Pancreas (tissue), 10 donors: ENCODE measurements around the gene SBF1. TPM values are rescaled to one million over a fixed set of nuclear protein-coding genes. Genes with fewer than 3 reads are reported as not detected.
A peak's percentile ranks its signal among the peaks of the same experiment; 100 is the strongest.

Source experiments
- ATAC-seq, 4 donors: fragments of 200-7000 bp; cut with Tn5 transposase; one replicate each; pipeline versions ENCODE4 v1.8.0 to v1.9.1; 2020; ENCODE audit warnings: mild to moderate bottlenecking in 4 of 4, moderate library complexity in 4 of 4
- DNase-seq, 6 donors: peaks; one replicate each; pipeline ENCODE4 v3.0.0-alpha.2; 2020
- FAIRE-seq: peaks from 2 replicates; lab custom pipeline; 2012; peaks lifted over from hg19 to GRCh38; lab: Jason Lieb, UNC
- H3K27ac ChIP-seq, 4 donors: fragments of 200-600 bp; sonication (generic); 1 replicate in 3 of 4; 2 replicates in 1 of 4; pipeline versions ENCODE4 v1.5.0 to v1.8.0; 2020
- H3K27me3 ChIP-seq, 4 donors: fragments of 200-600 bp; one replicate each; pipeline ENCODE4 v1.8.0; 2021
- H3K36me3 ChIP-seq, 3 donors: fragments of 200-600 bp; sonication (generic) in 1 of 3; one replicate each; pipeline versions ENCODE4 v1.5.0 to v1.8.0; 2020 to 2021
- H3K4me1 ChIP-seq, 3 donors: fragments of 200-600 bp; one replicate each; pipeline ENCODE4 v1.8.0; 2021
- H3K4me3 ChIP-seq, 4 donors: fragments of 200-600 bp; sonication (generic) in 2 of 4; one replicate each; pipeline versions ENCODE4 v1.5.0 to v1.8.0; 2020 to 2021
- H3K9me3 ChIP-seq, 4 donors: fragments of 200-600 bp; one replicate each; pipeline ENCODE4 v1.8.0; 2021
- WGBS, 2 donors: extraction: QIAGEN DNeasy Blood & Tissue Kit; methylation state at CpG; one replicate each; pipeline ENCODE4 v1.1.7; 2013; 5-methylcytosine and 5-hydroxymethylcytosine counted together
- intact Hi-C, 3 donors: fragments of 100-400 bp; cut with DNase I; formaldehyde crosslinking; loops; one replicate each; pipeline versions ENCODE4 v1.11.1 to v1.14.2; 2022
- polyA plus RNA-seq, 2 donors: library from polyadenylated mRNA; stranded (reverse); fragments of 200-250 nt; gene quantifications; one replicate each; pipeline ENCODE4 v1.2.3, GENCODE V29; 2013
- total RNA-seq, 6 donors: library from RNA; stranded (reverse); fragmentation: NEBNext Ultra II Directional in 4 of 6; extraction: Animal tissue kit (Norgen Biotek cat#: 25700) in 4 of 6; gene quantifications; one replicate each; pipeline versions ENCODE4 v1.2.1 to v1.2.4, GENCODE V29; 2021 to 2023
- TF ChIP-seq, protein P1 (sequence below), 4 donors: fragments of 200-600 bp; sonication (generic) in 3 of 4; IDR thresholded peaks; one replicate each; pipeline versions ENCODE4 v1.5.0 to v1.8.0; 2021; ENCODE audit warnings: antibody characterized with exemption in 4 of 4
- donor health status: healthy with polysubstance abuse.
- donor health status: DM: no; HTN: no; CAD: no; lungs with moderate emphysema.
- donor health status: DM: no; HTN: no; CAD: no.
- donor health status: control.
- donor health status: control.
- donor health status: Bipolar disorder and iron deficiency.
- donor health status: DM: yes; HTN: yes; CAD: no.
- donor health status: DM: no; HTN: no; CAD: no.
- donor health status: DM: no; HTN: no; CAD: no.
- donor health status: DM: yes; HTN: yes; CAD: no.

SBF1 gene
- total and polyA plus RNA-seq, 8 donors: 36.8 to 76.5 (median 56.1) TPM

DNA sequence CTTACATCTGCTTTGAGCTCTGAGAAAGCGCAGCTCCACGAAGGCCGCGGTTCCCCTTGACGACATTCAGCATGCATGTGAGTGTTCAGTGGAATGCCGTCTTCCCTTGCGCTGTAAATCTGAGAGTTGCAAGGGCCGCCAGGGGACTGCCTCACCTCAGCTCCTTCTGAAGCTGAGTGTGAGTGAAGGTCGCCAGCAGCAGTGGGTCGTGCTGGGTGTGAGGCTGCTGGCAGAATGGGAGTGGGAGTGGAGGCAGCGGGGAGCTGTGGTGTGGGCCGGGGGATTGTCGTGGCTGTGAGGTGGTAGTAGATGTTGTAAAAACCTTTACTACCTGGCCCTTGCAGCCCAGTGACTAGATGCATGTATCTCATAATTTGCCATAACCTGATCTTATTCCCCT is 66.5 kb downstream of the SBF1 start:
- TF ChIP-seq, protein P1, sequence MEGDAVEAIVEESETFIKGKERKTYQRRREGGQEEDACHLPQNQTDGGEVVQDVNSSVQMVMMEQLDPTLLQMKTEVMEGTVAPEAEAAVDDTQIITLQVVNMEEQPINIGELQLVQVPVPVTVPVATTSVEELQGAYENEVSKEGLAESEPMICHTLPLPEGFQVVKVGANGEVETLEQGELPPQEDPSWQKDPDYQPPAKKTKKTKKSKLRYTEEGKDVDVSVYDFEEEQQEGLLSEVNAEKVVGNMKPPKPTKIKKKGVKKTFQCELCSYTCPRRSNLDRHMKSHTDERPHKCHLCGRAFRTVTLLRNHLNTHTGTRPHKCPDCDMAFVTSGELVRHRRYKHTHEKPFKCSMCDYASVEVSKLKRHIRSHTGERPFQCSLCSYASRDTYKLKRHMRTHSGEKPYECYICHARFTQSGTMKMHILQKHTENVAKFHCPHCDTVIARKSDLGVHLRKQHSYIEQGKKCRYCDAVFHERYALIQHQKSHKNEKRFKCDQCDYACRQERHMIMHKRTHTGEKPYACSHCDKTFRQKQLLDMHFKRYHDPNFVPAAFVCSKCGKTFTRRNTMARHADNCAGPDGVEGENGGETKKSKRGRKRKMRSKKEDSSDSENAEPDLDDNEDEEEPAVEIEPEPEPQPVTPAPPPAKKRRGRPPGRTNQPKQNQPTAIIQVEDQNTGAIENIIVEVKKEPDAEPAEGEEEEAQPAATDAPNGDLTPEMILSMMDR (IDR thresholded peaks at IDR 0.05): no peak
- 94 to 98% methylated on average over 13 of the region's 13 CpGs for WGBS, 2 donors
- no peak for FAIRE-seq
- H3K4me1 ChIP-seq: peaks cover 0 to 9% (median 7%) of the 10 kb centered on the region in 3 donors
- intact Hi-C loops: no loop called here
- ATAC-seq: no peak
- H3K4me3 ChIP-seq: no peak overlapping the region
- no peaks in the 10 kb centered on the region for H3K27me3 ChIP-seq
- DNase-seq: peak in 1 of 6 donors; percentile 37
- peaks cover 0 to 17% (median 0%) of the 10 kb centered on the region in 3 donors for H3K36me3 ChIP-seq
- H3K27ac ChIP-seq: no peak overlapping the region
- no peaks in the 10 kb centered on the region for H3K9me3 ChIP-seq

DNA sequence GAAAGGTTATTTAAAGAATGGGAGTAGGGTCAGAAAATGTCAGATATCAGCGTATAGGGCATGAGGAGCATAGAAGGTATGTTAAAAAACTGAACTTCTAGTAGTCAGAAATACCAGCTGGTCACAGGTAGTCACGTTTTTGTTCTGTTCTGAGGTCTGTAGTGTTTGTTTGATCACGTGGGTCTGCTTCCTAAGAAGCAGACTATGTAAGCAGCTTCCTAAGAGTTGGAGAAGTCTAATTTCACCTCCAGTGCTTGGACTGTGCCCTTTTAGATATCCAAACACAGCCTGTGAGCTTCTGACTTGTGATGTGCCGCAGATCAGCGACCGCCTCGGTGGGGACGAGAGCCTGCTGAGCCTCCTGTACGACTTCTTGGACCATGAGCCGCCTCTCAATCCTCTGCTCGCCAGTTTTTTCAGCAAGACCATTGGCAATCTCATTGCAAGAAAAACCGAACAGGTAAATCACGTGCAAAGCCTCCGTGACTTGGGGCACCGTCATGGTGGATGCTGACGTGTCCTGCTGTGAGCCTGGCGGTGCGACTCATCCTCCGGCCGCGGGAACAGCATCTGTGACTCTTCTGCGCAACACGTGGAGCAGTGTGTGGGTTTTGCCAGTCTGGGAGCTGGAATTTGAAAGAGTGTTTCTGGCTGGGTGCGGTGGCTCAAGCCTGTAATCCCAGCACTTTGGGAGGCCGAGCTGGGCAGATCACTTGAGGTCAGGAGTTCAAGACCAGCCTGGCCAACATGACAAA is 68.2 kb downstream of the SBF1 start:
- DNase-seq (no peak), ATAC-seq (no peak), FAIRE-seq (no peak)
- TF ChIP-seq, protein P1 (IDR thresholded peaks at IDR 0.05): no peak
- 95 to 98% methylated on average over 25 of the region's 25 CpGs for WGBS, 2 donors
- peaks cover 0 to 9% (median 7%) of the 10 kb centered on the region in 3 donors for H3K4me1 ChIP-seq
- intact Hi-C loops: no loop called here
- H3K4me3 ChIP-seq: no peak overlapping the region
- H3K9me3 ChIP-seq: no peaks in the 10 kb centered on the region
- H3K27me3 ChIP-seq: no peaks in the 10 kb centered on the region
- no peak overlapping the region for H3K27ac ChIP-seq
- H3K36me3 ChIP-seq: peaks cover 0 to 17% (median 0%) of the 10 kb centered on the region in 3 donors

DNA sequence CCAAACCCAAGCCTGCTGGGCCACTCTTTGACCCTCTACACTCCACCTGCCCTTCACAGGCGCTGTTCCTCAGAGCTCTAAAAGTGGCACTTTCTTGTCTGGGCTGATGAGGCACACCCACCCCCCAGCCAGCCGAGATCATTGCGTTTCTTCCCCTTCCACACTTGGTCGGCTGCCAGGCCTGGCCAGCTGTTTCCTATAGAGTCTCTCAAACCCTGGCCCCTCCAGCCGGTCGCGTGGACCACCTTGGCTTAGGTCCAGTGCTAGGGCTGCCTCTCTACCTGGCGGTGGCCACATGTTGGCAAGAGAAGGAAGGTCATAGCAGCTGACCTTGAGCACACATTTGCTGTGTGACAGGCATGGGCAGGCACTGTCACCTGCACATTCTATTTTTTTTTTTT is 71.1 kb downstream of the SBF1 start:
- peak in 3 of 4 donors; percentile 42 to 58 (median 50) for ATAC-seq
- peaks cover 0 to 14% (median 0%) of the 10 kb centered on the region in 3 donors for H3K36me3 ChIP-seq
- WGBS, 2 donors: 14 to 18% methylated on average over 8 of the region's 8 CpGs
- no peaks in the 10 kb centered on the region for H3K27me3 ChIP-seq
- H3K4me3 ChIP-seq: no peak overlapping the region
- H3K4me1 ChIP-seq: peaks cover 7 to 18% (median 15%) of the 10 kb centered on the region in 3 donors
- H3K9me3 ChIP-seq: no peaks in the 10 kb centered on the region
- no peak for FAIRE-seq
- H3K27ac ChIP-seq: peak overlapping the region in 1 of 4 donors; percentile 27
- TF ChIP-seq, protein P1 (IDR thresholded peaks at IDR 0.05): no peak
- DNase-seq: peak; percentile 34 to 86 (median 65)
- intact Hi-C loops: no loop called here

DNA sequence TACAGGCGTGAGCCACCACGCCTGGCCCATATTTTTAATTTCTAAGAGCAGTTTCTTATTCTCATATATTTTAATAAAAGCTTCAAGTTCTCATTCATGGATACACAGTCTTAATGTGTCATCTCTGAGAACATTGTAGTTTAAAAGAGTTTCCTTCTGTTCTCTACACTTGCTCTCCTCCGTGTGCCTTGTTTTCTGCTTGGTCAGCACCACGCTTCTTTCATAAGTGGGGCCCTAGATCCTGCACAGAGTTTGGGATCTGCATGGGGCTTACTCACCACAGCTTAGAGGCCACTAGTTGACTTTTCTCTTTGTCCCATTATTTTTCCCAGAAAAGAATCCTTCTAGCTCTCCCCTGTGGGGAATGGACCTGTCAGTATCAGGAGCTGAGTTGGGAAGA is 72.9 kb downstream of the SBF1 start:
- Histone ChIP-seq H3K27ac (no peak overlapping the region), H3K4me3 (no peak overlapping the region), H3K4me1 (peaks cover 7 to 26% (median 17%) of the 10 kb centered on the region in 3 donors), H3K36me3 (no peaks in the 10 kb centered on the region), H3K9me3 (no peaks in the 10 kb centered on the region), H3K27me3 (no peaks in the 10 kb centered on the region)
- ATAC-seq (no peak), DNase-seq (no peak), FAIRE-seq (no peak)
- intact Hi-C loops: no loop called here
- 93 to 95% methylated on average over 4 of the region's 4 CpGs for WGBS, 2 donors
- TF ChIP-seq, protein P1 (IDR thresholded peaks at IDR 0.05): no peak

DNA sequence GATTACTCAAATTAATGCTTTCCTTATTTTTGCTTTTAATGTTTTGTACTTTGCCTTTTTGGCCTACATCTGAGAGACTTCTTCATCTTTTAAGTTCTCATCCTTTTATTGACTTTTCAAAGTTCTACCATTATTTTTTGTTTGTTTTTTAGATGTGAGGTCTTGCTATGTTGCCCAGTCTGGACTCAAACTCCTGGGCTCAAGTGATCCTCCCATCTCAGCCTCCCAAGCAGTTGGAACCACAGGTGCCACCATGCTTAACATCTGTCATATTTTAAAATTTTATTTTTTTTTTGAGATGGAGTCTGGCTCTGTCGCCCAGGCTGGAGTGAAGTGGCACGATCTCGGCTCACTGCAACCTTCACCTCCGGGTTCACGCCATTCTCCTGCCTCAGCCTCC is 73.9 kb downstream of the SBF1 start:
- ATAC-seq (no peak), DNase-seq (no peak), FAIRE-seq (no peak)
- Histone ChIP-seq H3K27me3 (no peaks in the 10 kb centered on the region), H3K36me3 (no peaks in the 10 kb centered on the region), H3K4me1 (peaks cover 7 to 26% (median 17%) of the 10 kb centered on the region in 3 donors), H3K9me3 (no peaks in the 10 kb centered on the region), H3K27ac (no peak overlapping the region), H3K4me3 (no peak overlapping the region)
- TF ChIP-seq, protein P1 (IDR thresholded peaks at IDR 0.05): no peak
- 96 to 99% methylated on average over 5 of the region's 5 CpGs for WGBS, 2 donors
- intact Hi-C loops: no loop called here
